Right lung (tissue), 10 donors: Measurements from ENCODE around the gene PPP1R37. TPM values are rescaled to one million over a fixed set of nuclear protein-coding genes. Genes with fewer than 3 reads are reported as not detected.

Experiments used
- DNase-seq, 2 donors: peaks; one replicate each; pipeline ENCODE4 v3.0.0-alpha.2; 2013
- long read RNA-seq, 8 donors: transcript quantifications; one replicate each; lab custom pipeline, GENCODE V29; 2026
- polyA plus RNA-seq, 5 donors: library from polyadenylated mRNA; unstranded; fragments of 120-200 nt; gene quantifications; one replicate each; pipeline versions ENCODE4 v1.2.1 to v1.2.3, GENCODE V29; 2013; ENCODE audit warnings: inconsistent platforms in 1 of 5, low replicate concordance in 1 of 5; ENCODE audit not compliant: insufficient read length in 5 of 5, insufficient read depth in 1 of 5

The PPP1R37 gene, protein sequence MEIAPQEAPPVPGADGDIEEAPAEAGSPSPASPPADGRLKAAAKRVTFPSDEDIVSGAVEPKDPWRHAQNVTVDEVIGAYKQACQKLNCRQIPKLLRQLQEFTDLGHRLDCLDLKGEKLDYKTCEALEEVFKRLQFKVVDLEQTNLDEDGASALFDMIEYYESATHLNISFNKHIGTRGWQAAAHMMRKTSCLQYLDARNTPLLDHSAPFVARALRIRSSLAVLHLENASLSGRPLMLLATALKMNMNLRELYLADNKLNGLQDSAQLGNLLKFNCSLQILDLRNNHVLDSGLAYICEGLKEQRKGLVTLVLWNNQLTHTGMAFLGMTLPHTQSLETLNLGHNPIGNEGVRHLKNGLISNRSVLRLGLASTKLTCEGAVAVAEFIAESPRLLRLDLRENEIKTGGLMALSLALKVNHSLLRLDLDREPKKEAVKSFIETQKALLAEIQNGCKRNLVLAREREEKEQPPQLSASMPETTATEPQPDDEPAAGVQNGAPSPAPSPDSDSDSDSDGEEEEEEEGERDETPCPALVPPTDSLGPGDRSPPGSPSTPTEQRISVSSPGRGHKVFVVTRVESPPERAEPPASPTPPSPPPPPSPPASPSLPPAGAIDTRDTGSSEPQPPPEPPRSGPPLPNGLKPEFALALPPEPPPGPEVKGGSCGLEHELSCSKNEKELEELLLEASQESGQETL
- polyA plus RNA-seq = 10 to 100 TPM; 15.1 to 31.4 (median 21.0) TPM
- long read RNA-seq, donor 1, transcript PPP1R37-201 (13 exons, 3,163 nt) = major isoform, 5 of 6 reads
- long read RNA-seq, donor 1, partial matches to known transcripts = 0 of 6 reads
- long read RNA-seq, donor 1, other reads (novel, unspliced or antisense) = 0 of 6 reads
- long read RNA-seq, donor 2, transcript PPP1R37-201 (13 exons, 3,163 nt) = major isoform, 5 of 8 reads
- long read RNA-seq, donor 2, partial matches to known transcripts = 0 of 8 reads
- long read RNA-seq, donor 2, other reads (novel, unspliced or antisense) = 0 of 8 reads
- long read RNA-seq, donor 3, transcript PPP1R37-201 (13 exons, 3,163 nt) = major isoform, 6 of 7 reads
- long read RNA-seq, donor 3, partial matches to known transcripts = 0 of 7 reads
- long read RNA-seq, donor 3, other reads (novel, unspliced or antisense) = 0 of 7 reads
- long read RNA-seq, donor 4, partial matches to known transcripts = 0 of 7 reads
- long read RNA-seq, donor 4, other reads (novel, unspliced or antisense) = 0 of 7 reads
- long read RNA-seq, donor 5, transcript PPP1R37-201 (13 exons, 3,163 nt) = major isoform, 5 of 7 reads
- long read RNA-seq, donor 5, partial matches to known transcripts = 0 of 7 reads
- long read RNA-seq, donor 5, other reads (novel, unspliced or antisense) = 0 of 7 reads
- long read RNA-seq, donor 6, transcript PPP1R37-201 (13 exons, 3,163 nt) = major isoform, 7 of 18 reads
- long read RNA-seq, donor 6, partial matches to known transcripts = 9 of 18 reads
- long read RNA-seq, donor 6, other reads (novel, unspliced or antisense) = 0 of 18 reads
- long read RNA-seq, donor 7, partial matches to known transcripts = 0 of 6 reads
- long read RNA-seq, donor 7, other reads (novel, unspliced or antisense) = 0 of 6 reads
- long read RNA-seq, donor 8, partial matches to known transcripts = 0 of 2 reads
- long read RNA-seq, donor 8, other reads (novel, unspliced or antisense) = 0 of 2 reads

DNA sequence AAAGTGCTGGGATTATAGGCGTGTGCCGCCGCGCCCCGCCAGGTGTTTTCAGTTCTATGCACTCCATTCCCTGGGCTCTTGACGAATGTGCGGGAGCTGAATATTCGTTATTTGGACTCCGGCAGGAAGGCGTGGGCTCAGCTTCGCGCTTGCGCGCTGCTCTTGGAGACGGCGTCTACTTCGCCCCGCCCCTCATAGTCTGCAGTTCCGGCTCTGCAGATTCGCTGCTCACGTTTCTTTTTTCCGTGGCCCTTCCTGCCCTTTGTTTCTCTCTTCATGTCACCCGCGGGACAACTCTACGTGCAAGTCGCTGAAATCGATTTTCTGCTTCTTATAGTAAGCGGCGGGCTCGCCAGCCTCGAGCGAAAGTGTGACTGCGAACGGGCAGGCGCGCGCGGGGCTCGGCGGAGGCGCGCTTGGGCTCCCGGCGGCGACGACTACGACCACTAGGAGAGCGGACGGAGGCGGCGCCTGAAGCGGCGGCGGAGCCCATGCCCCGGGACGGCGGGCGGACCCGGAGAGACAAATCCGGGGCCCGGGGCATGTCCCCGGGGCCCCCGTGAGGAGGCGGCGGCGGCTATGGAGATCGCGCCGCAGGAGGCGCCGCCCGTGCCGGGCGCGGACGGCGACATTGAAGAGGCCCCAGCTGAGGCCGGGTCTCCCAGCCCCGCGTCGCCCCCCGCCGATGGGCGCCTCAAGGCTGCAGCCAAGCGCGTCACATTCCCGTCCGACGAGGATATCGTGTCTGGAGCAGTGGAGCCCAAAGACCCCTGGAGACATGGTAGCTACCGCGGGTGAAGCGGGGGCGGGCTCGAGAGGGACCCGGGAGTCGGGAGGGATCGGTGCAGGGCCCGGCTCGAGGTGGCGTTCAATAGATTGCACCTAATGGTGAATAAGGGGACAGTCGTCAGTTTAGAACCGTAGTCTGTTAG, at the start of gene PPP1R37:
TSS of gene PPP1R37 (plus strand) at position 433 of the 932 bp plus-strand sequence. CDS start at position 580, 147 bp downstream.
- DNase-seq = peak; percentile 96 to 97

DNA sequence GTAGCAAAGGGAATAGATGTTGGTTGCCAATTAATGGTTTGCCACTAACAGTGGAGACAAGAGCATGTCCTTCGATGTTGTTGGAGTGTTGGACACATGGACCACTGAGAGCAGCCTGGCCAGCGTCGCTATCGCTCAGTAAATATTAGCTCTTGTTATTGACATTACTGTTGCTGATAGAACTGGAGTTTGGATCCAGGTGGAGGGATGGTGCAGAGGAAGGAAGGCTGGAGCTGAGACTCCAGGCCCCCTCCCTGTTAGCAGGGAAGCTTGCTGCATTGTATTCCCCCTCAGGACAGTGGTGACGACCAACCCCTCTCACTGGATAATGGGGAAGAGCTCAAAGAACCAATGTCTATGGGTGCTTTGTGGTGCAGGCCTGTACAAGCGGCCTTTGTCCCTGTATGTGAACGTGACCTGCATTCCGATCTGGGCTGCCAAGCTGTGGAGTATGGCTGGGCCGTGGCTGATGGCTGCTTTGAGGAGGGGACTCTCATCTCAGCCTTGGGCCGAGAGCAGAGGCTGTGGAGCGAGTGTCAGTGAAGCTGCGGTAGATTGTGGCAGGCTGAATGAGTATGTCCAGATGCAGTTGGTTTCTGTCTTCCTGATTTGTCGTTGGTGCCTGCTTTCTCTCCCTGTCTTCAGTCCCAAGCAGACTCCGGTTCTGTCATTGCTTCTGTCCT, 47.2 kb upstream of the PPP1R37 start:
- DNase-seq = no peak

DNA sequence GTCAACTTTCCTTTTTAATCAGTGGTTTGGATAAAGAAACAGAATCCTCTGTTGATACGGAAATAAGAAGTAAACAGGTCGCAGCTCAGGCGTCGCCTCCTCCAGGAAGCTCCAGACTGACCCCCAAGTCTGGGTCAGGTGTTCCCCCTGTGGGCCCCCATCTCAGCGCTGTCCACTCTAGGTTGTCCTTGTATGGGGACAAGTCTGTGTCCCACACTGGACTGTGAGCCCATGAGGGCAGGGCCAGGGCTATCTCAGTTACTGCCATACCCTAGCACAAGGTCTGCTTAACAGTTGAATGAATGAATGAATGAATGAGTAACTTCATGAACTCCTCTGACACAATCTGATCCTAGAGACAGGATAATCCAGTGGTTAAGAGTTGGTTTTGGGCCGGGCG, 46.6 kb upstream of the PPP1R37 start:
- no peak for DNase-seq

DNA sequence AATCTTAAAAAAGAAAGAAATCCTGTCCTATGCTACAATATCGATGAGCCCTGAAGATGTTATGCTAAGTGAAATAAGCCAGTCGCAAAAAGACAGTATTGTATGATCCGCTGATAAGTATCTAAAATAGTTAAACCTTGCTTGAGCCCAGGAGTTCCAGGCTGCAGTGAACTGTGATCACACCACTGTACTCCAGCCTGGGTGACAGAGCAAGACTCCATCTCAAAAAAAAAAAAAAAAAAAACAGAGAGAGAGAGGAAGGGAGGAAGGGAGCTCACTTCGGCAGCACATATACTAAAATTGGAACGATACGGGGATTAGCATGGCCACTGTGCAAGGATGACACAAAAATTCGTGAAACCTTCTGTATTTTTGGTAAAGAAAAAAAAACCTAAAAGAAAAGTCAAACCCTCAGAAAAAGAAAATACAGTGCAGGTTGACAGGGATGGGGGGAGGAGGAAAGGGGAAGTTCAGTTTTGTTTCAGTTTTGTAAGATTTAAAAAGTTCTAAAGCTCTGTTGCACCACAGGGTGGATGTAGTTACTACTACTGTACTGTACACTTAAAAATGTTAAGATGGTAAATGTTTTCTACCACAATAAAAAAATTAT, 45.7 kb upstream of the PPP1R37 start:
- no peak for DNase-seq

DNA sequence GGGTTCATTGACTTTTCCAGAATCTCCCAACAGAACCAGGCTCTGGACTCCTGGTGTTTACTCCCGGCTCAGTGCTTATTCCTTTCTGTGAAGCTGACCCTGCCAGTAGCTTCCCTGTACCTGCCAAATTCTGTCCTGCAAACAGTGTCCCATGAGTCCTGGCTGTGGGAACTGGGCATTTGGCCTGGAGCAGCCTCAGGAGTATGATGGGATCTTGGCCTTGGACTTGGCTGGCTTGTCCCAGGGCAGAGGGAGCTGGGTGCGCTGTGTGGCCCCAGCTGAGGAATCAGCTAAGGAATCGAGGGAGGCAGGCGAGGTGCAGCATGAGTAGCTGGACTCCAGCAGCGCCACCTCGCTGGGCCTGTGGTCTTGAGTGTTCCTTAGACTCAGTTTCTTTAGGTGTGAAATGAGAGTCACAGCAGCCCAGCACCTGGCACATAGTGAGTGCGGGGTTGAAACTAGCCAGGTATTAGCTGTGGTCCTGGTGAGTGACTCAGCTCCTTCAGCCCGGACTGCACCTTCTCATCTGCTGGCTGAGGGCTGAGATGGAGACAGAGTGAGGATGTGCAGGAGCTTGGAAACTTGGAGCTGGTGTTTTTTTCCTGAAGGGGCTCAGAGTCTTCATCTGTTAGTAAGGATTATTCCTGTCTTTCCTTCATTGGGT, 43.8 kb upstream of the PPP1R37 start:
- DNase-seq = no peak

DNA sequence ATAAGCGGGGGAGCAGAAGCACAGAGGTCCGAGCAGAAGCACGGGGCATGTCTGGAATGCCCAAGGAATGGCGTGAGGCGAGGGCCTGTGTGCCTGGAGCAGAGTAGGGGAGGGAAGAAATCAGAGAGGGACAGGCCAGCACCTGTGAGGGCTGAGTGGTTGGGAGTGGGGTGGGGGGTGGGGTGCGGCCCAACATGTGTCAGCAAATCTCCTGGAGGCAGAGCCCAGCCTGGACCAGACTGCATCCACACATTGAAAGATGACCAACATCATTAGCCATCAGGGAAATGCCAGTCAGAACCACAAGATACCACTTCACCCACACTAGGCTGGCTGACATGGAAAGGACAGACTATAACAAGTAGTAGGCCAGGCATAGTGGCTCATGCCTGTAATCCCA, 42.9 kb upstream of the PPP1R37 start:
- no peak for DNase-seq

DNA sequence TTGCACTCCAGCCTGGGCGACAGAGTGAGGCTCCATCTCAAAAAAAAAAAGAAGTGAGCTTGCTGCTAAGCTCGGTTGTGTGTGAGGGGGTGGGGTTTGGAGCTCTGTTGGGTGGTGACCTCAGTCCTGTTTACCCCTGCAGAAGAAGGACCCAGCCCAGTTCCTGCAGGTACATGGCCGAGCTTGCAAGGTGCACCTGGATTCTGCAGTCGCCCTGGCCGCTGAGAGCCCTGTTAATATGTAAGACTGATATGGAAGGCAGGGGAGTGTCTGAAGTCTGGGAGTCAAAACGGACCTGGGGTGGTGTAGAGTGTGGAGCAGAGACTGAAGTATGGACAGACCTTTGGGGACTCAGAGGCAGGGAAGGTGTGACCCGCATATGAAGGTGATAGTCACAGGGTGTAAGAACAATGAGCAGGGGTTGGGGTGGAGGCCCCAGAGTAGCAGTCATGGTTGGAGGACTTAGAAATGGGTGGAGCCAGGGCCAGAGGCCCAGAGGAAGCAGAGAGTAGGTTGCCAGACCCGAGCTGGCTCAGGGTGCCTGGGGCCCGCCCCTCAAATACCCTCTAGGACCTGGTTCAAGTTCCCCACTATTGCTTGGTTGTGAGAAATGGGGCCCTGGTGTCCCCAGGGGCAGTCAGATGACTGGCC, 40.9 kb upstream of the PPP1R37 start:
- DNase-seq = no peak

DNA sequence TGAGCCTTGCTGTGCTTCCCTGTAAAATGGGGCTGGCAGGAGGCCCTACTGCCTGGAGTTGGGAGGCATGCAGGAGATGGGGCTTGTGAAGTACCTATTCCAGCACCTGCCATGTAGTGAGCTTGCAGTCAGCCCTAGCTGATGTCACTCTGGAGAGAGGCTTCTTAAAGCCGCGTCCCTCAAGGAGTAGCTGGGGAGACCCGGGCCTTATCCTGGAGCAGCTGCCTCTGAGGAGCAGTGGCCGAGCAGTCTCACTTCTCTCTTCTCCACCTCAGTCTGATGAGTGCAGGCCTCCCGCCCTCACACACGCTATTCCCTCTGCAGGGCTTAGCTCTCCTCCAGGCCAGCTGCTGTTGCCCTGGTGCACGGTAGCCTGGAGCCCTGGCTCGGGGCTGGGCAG, 36.1 kb upstream of the PPP1R37 start:
- DNase-seq = no peak

DNA sequence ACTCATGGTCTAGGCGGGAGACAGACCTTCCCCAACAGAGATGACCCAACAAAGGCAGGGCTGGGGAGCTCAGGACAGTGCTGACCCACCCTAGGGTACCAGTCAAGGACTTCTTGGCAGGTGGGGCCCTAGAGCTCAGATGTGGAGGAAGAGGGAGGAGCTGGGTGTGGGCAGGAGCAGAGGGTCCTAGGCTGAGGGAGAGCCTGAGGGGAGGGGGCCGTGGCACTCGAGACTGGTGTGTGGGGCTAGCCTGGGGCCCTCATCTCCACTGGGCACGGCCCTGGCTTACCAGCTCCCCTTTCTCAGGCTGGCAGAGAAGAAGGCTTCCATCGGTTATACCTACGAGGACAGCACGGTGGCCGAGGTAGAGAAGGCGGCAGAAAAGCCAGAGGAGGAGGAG, 35.5 kb upstream of the PPP1R37 start:
- DNase-seq = no peak

DNA sequence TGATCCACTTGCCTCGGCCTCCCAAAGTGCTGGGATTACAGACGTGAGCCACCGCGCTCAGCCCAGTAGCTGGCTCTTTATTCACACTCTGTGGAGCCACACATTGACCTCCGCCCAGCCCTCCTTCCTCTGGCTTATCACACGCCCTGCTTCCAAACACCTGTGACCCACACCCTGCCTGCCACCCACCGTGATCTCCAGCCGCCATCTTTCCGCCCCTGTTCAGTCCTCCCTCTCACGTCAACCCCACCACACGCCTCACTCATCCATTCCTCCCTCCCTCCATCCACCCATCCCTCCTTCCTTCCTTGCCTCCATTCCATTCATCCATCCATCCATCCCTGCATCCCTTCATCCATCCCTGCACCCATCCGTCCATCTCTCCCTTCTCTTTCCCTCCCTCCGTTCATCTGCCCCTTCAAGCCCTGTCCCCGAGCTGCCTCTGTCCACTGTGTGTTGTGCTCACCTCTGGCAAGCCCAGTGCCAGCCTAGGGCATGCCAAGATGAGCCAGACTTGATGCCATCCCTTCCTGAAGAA, 34.3 kb upstream of the PPP1R37 start:
- DNase-seq = no peak

DNA sequence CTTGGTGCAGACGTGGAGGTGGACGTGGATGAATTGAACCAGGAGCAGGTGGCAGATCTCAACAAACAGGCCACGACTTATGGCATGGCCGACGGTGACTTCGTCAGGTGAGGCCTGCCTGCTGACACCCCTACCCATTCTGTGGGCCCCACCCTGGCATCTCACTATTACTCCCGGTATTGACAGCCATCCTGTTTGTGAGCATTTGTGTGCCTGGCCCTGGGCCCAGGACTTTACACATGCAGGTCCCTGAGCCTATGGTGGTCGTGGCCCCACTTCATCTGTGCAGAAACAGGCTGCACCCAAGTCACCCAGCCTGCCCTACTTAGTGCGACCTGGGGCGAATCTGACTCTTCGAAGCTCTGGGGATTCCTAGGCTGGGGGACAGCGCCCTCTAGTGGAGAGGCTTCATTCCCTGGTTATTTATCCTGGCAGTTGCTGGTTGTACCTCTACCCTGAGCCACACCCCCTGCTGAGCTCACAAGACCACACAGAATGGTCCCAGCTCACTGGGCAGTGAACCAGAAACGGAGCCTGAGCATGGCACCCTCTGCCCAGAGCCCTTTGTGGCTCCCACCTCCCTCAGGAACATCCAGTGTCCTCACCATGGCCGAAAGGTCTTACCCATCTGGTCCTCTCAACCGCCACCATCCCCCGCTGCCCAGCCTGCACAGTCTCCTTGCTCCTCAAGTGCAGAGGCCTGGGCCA, 33.6 kb upstream of the PPP1R37 start:
- DNase-seq = peak in 1 of 2 donors; percentile 47

DNA sequence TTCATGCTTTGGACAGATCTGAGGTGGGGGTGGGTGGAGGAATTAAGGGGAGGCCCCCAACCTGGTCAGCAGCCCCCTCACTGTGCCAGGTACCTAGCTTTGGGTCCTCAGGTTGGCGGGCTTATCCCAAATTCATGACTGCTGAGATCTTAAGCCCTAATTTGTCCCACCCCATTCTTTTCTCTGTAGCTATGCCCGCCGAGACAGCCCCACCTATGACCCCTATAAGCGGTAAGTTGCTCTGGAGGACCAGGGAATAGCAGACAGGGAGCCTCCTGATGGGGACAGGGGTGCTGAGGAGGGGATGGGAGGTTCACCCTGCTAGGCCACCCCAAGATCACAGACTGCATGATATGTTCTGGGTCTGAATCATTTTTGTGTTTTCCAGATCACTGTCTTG, 31.0 kb upstream of the PPP1R37 start:
- DNase-seq = no peak

DNA sequence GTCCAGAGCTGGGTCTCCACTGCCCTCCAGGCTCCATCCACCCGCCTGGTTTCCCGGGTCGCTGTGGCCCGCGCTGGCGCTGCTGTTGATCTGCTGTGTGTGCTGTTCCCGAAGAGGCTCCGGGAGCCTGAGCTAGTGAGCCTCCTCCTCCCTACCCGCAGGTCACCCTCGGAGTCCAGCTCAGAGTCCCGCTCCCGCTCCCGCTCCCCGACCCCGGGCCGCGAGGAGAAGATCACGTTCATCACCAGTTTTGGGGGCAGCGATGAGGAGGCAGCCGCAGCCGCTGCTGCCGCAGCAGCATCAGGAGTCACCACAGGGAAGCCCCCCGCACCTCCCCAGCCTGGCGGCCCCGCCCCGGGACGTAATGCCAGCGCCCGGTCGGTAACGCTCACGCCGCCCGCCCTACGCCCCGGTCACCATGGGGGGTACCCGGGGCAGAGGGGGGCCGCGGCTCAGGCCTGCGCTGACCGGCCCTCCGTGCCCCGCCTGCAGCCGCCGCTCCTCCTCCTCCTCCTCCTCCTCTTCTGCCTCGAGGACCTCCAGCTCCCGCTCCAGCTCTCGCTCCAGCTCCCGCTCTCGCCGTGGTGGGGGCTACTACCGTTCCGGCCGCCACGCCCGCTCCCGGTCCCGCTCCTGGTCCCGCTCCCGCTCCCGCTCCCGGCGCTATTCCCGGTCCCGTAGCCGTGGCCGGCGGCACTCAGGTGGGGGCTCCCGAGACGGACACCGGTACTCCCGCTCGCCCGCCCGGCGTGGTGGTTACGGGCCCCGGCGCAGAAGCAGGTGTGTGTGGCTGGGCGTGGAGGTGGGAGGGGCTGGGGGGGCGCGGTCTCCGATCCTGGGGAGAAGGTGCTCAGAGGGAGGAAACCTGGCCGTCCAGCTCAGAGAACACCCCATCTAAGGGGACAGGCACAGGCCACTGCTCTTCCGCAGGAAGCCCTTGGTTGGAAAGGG, 28.9 kb upstream of the PPP1R37 start:
- DNase-seq = no peak

DNA sequence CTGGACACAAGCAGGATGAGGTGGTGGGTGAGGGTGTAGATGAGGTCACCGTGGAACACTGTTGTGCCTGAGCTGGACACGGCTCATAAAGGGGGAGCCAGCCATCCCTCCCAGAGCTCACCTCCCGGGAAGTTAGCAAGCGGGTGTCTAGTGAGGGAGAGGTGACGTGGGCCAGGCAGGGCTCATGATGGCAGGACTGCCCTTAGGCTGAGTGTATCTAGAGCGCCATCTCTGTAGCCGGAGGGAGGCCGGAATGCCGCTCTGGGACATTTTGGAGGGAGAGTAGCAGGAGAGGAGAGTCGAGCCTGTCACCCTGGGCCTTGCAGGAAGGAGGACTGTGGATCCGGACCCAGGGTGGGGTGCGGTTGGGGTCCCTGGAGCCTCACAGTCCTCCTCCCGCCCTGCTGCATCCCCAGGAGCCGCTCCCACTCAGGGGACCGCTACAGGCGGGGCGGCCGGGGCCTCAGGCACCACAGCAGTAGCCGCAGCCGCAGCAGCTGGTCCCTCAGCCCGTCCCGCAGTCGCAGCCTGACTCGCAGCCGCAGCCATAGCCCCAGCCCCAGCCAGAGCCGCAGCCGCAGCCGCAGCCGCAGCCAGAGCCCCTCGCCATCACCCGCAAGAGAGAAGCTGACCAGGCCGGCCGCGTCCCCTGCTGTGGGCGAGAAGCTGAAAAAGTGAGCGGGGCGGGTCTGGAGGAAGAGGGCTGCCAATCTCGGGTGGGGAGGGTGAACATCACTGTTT, 25.9 kb upstream of the PPP1R37 start:
- no peak for DNase-seq

DNA sequence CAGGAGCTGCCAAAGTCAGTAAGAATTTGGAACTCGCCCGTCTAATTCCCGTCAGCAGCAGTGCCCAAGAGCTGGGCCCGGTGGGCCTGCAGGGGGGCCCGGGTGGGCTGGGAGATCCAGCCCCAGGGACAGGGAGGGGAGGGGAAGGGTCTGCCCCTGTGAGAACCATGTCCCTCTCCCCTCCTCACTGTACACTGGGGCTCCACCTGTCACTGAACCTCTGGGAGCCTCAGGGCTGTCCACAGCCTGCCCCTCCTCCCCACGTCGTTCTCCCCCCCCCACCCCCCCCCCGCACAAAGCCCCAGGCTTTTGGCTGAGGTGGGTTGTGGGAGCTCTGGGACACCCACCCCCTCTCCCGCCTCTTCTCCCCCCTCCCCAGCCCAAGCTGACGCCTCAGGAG, 24.9 kb upstream of the PPP1R37 start:
- DNase-seq = no peak
